Fibroblast of skin of back (primary cell): Measurements from ENCODE around the gene ALAD. TPM values are rescaled to one million over a fixed set of nuclear protein-coding genes. Genes with fewer than 3 reads are reported as not detected.
"Not testable (repeated sequence)": the region's sequence is repeated elsewhere in the genome, so short reads cannot be mapped to it uniquely, and the experiment has no call there.

Experiments used
- DNase-seq: peaks from one replicate; pipeline ENCODE4 v3.0.0-alpha.2; 2013
- polyA plus RNA-seq, 2 experiments: library from polyadenylated mRNA; unstranded; fragments of 120-200 nt; gene quantifications; one replicate each; pipeline ENCODE4 v1.2.1, GENCODE V29; 2013; ENCODE audit not compliant: insufficient read length in 2 of 2

ALAD gene
- 20.3 TPM for polyA plus RNA-seq (2013, experiment 1 of 2; ENCODE audit: insufficient read length)
- 18.8 TPM for polyA plus RNA-seq (2013, experiment 2 of 2; ENCODE audit: insufficient read length)

DNA sequence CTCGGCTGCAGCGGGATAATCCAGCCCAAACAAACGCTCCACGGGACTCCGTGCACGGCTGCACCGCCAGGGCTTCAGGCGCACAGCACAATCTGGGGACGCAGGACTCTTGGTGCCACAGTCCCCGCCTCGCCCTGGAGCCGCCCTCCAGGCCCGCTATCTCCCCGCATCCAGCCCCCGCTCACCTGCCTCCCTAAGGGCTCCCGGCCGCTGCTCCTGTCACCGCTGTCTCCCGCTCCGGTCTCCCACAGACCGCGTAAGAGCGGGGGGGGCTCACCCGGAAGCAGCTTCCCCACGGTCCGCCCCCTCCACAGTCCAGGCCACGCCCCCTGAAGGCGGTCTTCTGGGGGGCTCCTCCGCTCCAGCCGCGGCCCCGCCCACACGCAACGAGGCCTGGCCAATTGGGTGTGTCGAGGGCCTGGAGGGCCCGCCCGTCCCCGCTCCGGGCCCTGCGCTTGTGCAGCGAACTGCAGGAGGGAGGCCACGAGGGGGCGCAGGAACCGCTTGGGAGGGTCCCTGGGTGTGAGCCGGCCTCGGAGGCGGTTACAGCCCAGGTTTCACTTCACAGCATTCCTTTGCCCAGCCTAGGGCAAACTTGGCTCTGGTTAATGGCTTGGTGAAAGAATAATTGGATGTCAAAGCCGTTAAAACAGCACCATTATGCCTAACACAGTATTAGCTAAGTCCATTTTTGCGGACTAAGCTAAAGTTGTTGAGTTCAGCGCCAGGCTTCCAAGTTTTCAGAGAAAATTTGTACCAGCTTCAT, at the start of gene ALAD:
ALAD (minus strand) TSS at position 258 of the 766 bp plus-strand sequence. CDS start 7,725 bp downstream, outside the sequence.
- peak; percentile 98 for DNase-seq

DNA sequence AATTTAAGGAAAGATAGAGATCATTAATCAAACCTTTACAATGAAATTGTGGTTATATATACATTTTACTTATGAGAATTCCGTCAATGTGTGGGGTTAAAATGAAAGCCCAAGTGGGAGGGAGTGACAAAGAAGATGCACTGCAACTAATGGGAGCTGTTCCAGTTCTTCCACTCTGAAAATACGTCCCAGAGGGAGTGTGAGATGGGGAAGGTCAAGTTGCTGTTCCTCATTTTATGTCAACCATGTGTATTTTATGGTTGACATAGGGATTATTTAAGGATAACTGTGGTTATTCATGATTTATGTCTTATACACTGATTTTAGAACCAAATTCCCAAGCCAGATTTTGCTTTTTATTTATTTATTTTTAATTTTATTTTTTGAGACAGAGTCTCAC, 48.3 kb upstream of the ALAD start:
- no peak for DNase-seq

DNA sequence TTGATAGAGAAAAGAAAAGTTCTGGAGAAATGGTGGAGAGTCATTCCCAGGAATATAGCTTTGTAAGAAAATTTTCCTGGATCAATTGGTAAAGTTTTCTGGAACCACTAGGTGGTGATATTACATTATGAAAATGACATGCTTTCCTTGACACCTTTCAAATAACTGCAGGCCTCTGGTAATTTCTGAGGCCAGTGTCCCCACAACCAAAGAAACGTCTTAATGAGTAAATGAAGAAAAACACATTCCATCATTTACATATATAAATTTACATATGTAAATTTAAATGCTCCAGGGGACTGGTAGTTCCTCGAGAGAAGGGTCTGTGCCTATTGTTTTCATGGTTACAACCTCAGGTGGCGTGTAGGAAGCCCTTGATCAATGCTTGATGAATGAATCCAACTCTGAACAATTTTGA, 45.2 kb upstream of the ALAD start:
- peak; percentile 52 for DNase-seq

DNA sequence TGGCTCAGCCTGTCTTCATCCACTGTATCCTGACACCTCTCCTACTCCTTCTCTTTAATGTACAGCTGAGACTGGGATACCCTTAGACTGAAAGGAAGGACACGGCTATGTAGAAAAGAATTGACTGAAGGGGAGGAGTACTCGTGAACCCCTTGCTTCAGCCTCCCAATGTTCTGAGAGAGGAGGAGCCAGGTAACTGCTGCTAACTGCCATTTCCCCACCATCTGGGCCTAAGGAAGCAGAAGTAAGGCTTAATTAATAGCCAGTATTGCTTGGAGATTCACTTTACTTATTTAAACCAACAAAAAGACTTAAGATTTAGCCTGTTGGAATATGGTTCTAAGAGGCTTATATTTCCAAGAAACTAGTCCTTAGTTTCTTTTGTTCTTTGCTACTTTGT, 43.7 kb upstream of the ALAD start:
- no peak for DNase-seq

DNA sequence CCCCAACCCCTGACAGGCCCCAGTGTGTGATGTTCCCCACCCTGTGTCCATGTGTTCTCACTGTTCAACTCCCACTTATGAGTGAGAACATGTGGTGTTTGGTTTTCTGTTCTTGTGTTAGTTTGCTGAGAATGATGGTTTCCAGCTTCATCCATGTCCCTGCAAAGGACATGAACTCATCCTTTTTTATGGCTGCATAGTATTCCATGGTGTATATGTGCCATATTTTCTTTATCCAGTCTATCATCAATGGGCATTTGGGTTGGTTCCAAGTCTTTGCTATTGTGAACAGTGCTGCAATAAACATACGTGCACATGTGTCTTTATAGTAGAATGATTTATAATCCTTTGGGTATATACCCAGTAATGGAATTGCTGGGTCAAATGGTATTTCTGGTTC, 36.6 kb upstream of the ALAD start:
- DNase-seq = not testable (repeated sequence)

DNA sequence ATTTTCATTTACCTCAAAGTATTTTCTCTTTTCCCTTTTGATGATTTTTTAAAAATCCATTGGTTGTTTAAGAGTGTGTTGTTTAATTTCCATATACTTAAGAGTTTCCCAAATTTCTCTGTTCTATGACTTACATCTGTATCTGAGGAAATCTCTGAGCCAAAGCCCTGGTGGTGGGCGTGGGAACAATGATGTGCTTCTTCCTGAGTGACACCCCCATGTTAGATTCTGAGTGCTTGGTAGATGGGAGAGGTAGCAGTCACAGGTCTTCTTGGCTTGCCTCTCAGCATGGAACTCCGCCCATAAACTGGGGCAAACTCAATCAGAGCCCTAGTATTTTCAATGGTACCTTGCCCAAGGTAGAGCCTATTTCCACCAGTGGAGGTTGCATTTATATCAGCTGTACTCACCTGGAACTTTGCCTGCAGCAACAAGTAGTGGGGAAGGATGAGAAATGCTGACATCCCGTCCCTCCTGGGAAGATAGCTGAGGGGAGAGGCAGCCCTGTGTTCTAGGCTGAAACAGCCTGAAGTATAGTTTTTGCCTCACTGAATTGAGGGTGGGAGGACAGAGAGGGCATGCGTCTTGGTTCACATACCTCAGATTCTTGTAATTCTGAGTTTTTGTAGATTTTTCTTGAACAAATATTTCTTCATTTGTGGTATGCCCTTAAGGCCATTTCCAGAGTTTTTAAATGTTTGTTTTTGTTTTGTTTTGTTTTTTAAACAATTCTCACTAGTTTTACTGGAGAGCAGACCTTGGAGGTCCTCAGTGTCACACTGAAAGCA, 35.8 kb upstream of the ALAD start:
- DNase-seq = peak; percentile 44

DNA sequence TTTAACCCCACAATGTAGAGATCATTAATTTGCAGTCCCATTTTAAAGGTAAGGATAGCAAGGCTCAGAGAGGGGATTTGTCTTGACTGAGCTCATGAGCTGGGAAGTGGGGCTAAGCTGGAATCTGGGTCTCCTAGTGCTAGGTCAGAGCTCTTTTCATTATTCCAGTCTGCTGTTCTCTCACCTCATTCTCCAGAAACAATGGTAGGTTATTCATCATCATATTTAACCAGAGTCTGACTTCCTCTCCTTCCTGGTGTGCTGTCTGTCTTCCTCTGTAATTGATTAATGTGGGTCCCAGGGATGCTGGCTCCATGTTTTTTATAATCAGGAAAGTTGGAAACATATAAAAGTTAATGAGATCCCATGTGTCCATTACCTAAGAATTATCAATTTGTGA, 30.1 kb upstream of the ALAD start:
- DNase-seq = no peak

DNA sequence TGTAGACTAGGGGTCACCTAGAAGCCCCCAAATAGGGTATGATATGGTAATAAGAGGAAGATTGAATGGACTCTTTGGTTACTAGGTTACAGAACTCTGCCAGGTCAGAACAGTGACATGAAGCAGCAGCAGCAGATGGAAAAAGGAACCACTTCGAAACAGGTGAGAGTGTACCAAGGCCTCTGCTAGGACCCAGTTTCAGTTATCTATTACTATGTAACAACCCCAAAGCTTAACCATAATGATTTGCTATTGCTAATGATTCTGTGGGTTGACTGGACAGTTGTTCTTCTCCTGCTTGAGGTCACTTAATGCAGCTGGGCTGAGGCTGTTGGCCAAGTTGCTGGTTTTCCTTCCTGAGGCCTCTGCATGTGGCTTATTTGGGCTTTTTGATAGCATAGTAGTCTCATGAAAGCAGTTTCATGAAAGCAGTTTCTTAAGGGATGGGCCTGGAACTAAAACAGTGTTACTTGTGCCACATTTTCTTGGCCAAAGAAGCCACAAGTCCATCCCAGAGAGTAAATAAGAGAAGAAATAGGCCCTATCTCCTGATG, 27.1 kb upstream of the ALAD start:
- DNase-seq = no peak

DNA sequence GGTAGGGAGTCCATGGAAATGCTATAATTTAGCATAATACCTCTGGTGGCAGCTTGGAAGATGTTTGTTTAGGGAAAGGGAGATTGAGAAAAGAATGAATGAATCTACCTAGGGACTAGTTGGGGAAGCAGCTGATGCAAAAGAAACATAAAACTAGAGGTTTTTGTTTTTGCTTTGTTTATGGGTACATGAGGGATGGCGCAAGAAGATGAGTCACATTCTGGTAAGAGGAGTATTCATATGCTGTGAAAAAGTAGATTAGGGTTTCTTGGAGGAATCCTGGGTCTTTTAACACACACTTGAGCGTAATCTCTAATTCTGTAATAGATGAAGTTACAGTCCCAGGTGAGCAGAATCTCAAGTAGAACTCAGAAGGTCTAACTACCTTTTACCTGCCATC, 26.5 kb upstream of the ALAD start:
- DNase-seq = no peak

DNA sequence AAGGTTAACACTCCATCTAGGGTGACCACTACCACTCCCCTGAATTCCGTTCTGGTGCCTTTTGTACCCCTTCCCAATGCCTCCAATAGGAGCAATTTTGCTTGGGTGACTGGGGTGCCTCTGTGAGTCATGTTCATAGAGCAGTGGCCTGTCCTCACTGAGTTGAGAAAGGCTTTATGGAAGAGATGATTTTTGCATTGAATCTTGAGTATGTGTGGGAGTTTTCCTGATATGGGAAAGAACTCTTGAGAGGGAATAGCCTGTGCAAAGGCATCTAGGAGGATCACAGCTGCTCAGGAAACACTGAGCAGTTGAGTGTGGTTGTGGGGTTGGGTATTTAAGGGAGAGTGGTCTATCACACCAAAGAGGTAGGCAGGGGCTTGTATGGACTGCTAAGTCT, 25.6 kb upstream of the ALAD start:
- no peak for DNase-seq

DNA sequence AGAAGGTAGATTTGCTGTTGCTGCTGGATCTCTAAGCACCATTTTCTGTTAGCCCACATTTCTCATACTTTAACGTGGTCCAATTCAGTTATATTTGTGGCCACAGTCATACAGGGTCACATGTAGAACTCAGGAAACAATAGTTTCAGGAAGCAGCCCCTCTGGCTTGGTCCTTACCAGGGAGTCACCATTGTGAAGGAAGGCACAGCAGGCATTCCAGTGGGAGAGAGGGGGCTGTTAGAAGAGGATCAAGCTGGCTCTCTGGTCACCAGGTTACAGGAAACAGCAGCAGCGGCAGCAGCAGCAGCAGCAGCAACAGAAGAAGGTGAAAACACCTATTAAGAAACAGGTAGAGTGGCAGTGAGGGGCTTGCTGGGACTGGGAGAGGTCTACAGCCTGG, 24.0 kb upstream of the ALAD start:
- DNase-seq = no peak

DNA sequence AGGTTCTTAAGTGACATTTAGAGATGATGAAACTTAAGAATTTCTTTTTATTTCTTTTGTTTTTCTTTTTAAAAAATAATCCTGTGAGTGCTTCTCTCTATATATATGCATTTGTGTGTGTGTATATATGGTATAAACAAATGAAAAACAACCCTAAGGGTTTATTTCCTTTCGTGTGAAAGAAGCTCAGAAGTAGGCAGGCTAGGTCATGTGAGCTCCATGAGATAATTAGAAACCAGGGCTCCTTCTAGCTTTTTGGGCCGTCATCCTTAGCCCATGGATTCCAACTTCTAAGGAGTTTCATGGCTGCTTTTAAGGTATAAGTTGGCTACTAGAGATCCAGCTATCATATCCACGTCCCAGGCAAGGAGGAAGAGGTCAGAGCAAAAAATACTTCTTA, 20.6 kb upstream of the ALAD start:
- no peak for DNase-seq

DNA sequence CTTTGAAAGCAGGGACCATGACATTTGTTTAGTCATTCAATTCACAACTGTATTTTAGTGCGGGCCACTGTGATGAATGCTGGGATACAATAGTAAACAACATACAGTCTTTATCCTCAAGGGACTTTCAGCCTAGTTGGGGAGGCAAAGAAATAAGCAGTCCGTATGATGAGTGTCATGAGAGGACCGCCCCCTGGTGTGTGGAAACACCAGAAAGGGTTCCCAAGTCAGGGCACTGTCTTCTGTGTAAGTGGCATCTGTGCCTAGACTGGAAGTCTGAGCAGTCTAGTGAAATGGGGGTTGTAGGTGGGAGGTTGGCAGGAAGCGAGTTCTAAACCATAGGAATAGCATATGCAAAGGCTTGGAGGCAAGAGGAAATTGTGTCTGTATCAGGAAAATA, 16.3 kb upstream of the ALAD start:
- DNase-seq = no peak

DNA sequence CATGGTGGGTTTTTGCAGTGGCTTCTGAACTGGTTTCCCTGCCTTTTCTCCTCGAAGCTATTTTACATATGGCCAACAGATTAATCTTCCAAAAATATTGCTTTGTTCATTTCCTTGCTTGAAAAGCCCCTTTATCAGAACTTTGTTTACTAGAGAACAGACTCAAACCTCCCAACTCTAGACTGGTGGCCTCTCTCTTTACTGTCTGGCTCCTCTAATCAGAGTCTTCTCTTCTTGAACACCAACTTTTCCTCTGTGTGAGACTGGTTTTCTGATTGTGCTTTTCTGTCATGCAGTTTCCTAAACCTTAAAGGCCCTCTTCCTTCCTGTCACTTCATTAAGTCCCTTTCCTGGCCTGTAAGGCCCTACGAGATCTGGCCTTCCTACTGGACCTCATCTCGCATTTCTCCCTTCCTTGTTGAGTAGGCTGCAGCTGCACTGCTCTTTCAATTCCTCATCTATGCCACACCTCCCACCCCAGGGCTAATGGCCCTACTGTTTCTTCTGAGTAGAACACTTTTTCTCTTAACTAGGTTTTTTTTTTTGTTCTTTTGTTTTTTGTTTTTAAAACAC, 15.2 kb upstream of the ALAD start:
- no peak for DNase-seq

DNA sequence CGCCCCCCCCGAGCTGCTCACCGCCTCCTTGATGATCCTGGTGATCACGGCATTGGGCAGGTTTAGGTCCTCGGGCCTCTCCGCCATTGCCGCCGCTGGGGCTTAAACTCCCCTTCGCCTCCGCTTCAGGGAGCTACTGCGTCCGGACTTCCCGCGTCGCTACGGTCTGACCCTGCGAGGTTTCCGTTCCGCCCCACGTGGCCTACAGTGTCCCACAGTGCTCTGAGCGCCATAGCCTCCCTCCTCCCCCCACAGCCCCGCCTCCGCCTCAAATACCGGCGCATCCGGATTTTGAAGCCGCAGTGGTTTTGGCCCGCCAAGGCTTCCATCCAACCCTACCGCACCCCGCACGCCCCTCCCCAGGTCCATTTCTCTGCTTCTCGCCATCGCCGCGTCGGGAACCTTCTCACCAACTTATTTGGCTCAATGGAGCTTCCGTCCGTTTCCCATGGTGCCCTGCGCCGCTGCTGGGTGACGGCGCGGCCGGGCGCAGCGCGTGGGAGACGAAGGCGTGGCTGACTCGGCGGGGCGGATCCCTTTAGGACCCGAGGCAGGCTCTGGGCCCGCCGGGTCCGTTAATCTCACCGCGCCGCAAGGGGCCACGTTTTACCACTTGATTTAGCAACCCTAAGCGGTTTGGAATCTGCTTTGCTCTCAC, 9.3 kb upstream of the ALAD start, which contains the start of the genes C9orf43 and POLE3:
C9orf43 (plus strand) TSS at position 541 of the 658 bp plus-strand sequence. CDS start 2,747 bp downstream, outside the sequence.
POLE3 (minus strand) TSS at position 469 of the 658 bp plus-strand sequence; CDS start at position 87, 382 bp downstream.
- peak; percentile 96 for DNase-seq

DNA sequence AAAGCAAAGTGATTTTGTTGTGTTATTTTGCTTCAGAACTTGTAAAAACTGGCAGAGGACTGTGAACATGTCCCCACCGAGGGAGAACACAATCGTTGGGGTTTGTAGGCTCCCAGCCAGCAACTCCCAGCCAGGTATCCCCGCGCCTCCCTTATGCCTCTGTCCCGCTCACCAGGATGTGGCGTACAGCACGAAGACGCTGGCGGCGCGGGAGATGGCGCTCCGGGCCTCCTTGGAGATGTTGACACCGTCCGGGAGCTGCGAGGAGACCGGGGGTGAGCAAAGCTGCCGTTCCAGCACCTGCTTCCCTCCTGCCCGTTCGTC, 8.8 kb upstream of the ALAD start:
- DNase-seq = no peak

DNA sequence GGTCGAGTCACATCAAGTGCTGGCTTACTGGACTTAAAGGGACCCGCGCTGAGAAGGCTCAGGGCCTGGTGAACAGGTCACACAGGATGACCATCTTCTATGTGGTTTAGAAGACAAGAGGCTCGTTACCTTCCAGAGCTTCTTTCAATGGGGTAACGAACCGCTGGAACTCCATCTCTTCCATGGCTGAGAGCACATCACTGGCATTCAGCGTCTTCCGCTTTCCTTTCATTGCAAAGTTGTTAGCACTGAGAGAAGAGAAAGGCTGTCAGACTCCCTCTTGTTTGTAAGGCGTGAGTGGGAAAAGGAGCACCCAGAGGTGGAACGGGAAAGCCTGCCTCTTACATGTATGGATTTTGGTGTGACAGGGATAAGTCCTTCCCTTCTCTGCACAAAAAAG, 8.4 kb upstream of the ALAD start:
- DNase-seq = no peak

DNA sequence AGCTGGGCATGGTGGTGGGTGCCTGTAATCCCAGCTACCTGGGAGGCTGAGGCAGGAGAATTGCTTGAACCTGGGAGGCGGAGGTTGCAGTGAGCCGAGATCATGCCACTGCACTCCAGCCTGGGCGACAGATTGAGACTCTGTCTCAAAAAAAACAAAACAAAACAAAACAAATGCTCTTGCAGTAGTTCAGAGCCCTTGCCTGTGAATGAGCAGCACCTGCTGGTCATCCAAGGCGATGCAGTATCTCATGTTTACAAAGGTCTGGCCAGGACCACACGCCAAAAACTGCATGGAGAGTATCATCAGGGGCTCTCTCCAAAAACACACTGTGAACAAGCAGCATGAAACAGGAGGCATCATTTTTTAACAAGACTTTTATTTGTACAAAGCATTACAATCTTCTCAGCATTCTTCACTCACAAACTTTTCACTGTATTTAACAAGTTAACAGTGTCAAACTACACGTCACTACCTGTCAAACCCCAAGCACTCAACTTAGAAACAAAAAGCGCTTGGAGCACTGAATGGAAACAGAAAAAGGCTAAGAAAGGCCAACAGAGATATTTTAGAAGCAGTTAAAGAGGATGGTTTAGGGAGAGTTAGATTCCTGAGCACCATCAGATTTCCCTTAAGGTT, 5.9 kb upstream of the ALAD start:
- peak; percentile 68 for DNase-seq

DNA sequence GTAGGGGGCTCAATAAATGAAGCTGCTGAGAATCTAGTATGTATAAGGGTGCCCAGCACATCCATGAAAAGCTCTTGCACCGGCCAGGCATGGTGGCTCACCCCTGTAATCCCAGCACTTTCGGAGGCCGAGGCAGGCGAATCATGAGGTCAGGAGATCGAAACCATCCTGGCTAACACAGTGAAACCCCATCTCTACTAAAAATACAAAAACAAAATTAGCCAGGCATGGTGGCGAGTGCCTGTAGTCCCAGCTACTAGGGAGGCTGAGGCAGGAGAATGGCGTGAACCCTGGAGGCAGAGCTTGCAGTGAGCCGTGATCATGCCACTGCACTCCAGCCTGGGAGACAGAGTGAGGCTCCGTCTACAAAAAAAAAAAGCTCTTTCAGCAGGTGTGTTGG, 5.3 kb upstream of the ALAD start:
- DNase-seq = not testable (repeated sequence)

DNA sequence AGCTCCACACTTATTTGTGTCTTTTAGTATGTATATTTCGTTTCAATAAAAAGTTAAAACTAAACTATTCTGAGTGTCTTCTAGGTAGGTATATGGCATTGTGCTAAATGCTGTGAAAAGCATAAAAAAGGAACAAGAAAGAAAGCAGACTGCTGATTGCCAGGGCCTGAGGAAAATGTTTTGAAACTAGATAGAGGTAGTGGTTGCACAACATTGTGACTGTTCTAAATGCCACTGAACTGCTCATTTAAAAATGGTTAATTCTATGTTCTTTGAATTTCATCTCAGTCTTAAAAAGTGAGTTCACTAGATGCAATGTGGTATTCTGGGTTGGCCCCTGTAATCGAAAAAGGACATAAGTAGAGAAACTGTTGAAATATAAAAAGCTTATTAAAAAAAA, 2.6 kb upstream of the ALAD start:
- no peak for DNase-seq

DNA sequence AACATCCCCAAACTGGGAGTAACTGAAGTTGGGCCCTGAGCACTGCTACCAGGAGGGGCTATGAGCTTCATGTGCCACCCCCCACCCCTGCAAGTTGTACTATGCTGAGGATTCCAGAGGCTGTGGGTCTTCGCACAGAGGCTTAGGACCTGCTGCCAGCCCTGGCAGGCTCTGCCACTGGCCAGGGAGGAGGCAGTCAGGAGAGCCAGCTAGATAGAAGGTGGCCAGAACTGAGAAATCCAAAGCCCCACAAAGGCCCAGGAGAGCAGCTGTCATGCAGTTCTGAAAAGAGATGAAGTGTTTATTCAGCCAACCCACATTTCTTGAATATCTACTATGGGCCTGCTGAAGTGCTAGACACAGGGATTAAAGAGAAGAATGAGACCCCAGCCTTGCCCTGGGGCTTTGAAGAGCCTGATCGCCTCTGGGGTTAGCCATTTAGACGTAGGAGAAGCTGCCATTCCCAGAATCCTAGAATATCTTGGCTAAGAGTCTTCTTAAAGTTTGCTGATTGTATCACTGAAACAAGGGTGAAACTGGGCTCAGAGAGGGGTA, 1.4 kb downstream of the ALAD start:
- DNase-seq = no peak

DNA sequence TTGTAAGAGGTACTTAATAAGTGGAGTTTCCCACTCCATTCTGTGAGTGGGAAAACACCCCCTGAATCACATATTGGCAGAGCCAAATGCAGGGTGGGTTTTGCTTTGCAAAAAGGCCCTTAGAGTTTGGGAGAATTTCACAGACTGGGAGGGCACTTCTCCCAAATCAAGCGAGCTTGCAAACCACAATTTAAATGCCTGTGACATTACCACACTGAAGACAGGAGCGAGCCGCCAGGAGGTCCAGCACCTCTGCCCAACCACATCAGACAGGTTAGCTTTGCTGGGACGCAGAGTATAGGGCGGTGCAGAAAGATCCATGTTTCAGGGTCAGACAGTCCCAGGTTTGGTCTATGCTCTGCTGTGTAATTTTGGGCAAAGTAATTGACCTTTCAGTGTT, 2.3 kb downstream of the ALAD start:
- no peak for DNase-seq
